GM19328 (cell line): ENCODE data around the gene C17orf107.

Source experiments
- ATAC-seq: cut with Tn5 transposase; IDR thresholded peaks from one replicate; pipeline ENCODE4 v1.9.1; 2021; ENCODE audit warnings: mild to moderate bottlenecking, moderate library complexity; ENCODE audit not compliant: unreplicated experiment

C17orf107 gene

GRCh38 chr17:4948166-4948930, 49.0 kb downstream of the C17orf107 start, which contains the start of gene PFN1:
Gene PFN1, minus strand, starts transcription at chr17:4948530. Its CDS starts 136 bp downstream, at chr17:4948394.
- ATAC-seq, result peak; percentile 15

DNA sequence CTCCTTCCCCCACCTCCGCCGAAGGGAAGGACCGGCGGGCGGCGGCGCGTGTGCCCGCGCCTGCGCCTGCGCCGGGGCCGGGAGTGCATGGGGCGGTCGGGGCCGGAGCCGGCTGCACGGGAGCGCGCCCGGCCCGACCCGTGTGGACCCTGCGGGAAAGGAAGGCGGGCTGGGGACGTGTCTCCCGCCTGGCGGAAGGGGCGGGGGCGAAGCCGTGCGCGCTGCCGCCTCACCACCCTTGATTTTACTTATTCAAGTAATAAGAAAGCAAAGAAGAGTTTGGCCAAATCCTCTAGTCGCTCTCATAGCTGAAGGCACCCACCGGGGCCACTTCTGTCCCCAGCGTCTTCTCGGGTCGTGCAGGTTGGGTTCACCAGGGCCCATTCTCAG, 49.6 kb downstream of the C17orf107 start:
- peak; percentile 34 for ATAC-seq

DNA sequence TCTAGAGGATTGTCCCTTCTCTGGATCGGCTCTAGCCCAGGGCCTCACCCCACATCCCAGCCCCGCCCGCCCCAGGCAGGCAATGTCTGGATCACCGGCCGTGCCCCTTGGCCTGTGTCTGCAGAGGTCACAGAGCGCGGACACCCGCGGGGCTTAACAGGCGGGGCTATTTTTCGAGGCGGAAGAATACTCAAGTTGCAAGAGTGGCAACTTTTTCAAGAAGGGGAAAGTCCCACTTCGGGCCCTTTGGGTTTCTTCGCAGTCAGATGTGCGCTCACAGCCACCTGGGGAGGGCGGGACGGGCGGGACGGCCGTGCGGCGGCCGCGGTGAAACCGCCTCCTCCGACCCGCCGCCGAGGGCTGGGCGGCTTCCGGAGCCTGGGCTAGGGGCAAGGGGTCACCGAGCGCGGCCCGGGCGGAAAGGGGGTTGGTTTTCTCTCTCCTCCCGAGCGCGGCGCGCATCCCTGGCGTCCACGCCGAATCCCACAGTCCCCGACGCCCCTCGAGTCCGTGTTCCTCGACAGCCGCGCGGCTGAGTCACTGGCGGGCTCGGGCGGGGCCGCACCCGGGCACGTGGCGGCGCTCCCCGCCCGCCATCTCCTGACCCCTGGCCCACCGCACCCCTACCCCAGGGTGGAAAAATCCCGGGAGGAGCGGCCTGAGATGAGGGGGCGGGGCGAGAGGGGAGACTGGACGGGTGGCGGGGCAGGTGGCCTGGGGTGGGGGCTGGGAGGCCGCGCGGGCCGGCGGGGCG, 50.2 kb downstream of the C17orf107 start:
- ATAC-seq, result no peak

- ATAC-seq, result no peak
Measured at GRCh38 chr17:4950075-4950745, 50.9 kb downstream of the C17orf107 start.

GRCh38 chr17:4950746-4951204, 51.4 kb downstream of the C17orf107 start, which contains the start of gene ENO3:
Gene ENO3, plus strand, starts transcription at chr17:4951119. Its CDS starts 711 bp downstream, at chr17:4951830.
- ATAC-seq, result no peak

GRCh38 chr17:4951486-4951885, 52.1 kb downstream of the C17orf107 start:
- ATAC-seq, result no peak
